ENCODE data around the gene XPR1. TPM values are rescaled to one million over a fixed set of nuclear protein-coding genes. Genes with fewer than 3 reads are reported as not detected.

XPR1 gene
- total RNA-seq, 1 experiment from 2014 or later, result 19.9 TPM

DNA sequence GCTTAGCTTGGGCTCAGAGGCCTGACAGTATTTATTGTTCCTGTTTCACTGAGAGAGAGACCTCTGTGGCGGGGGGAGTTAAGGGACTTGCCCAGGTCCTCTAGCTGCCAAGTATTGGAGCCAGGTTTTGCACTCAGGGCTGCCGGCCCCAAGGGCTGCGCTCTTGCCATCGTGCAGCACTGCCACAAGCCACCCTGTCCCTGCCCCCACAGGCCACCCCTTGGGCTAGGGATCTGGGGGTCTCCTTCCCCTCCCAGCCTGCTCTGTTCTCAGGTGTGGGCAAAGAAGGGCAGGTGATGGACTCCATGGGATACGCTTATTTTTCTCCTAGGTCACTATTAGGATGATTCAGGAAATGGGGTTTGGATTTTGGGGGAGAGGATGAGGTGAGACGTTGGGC lies 289.6 kb downstream of the XPR1 start:
- CTCF ChIA-PET, result interaction anchor here (1.0 to 1.3 kb wide), 2 partner anchors 37 to 406 kb away, joined by 4 read pairs; no protein-coding TSS in a partner anchor
- Histone ChIP-seq H3K79me2 (ENCODE audit: insufficient read depth, low read length) (no peaks in the 10 kb centered on the region), H3K9ac (ENCODE audit: low read length) (no peak overlapping the region), H3K9me2 (ENCODE audit: insufficient read depth) (no peaks in the 10 kb centered on the region), H4K20me1 (ENCODE audit: insufficient read depth) (no peaks in the 10 kb centered on the region), H3K27me3 (ENCODE audit: insufficient read depth, low read length) (no peaks in the 10 kb centered on the region), H3K4me1 (ENCODE audit: control insufficient read depth in 1 of 2, insufficient read depth in 2 of 2, low read length in 2 of 2) (no peaks in the 10 kb centered on the region), H3K4me3 (replicated peaks in 1 of 2; ENCODE audit: low read depth in 1 of 2, low read length in 2 of 2) (no peak overlapping the region), H3K9me3 (ENCODE audit: control insufficient read depth in 1 of 2, insufficient read depth in 1 of 2, low read depth in 1 of 2, low read length in 2 of 2) (no peaks in the 10 kb centered on the region), H3K36me3 (ENCODE audit: control insufficient read depth in 1 of 2, insufficient read depth in 2 of 2, low read length in 2 of 2) (no peaks in the 10 kb centered on the region), H3K4me2 (ENCODE audit: low read length) (no peak overlapping the region), H2AFZ (ENCODE audit: low read depth, low read length, poor library complexity, severe bottlenecking) (no peak overlapping the region), H3K27ac (ENCODE audit: low read depth, low read length) (no peak overlapping the region)
- POLR2A ChIA-PET, result no interaction called here
- DNase-seq (ENCODE audit: low read depth, low spot score) (no peak), ATAC-seq (no peak)
- RAD21 ChIA-PET (ENCODE audit: low non-redundant PET in 1 of 2, low total read pairs in 2 of 2, uncharacterized antibody in 2 of 2, unreplicated experiment in 2 of 2), result interaction anchor here in 1 of 2 experiments (1.0 kb wide), 1 partner anchor 40 kb away, joined by 3 read pairs; no protein-coding TSS in a partner anchor
- BruUV-seq (replicated peaks), result no TSS peak
- TF ChIP-seq FOSL1 (IDR thresholded peaks at IDR 0.05; ENCODE audit: low read depth) (no peak), ZNF274 (IDR thresholded peaks at IDR 0.05; ENCODE audit: low read depth, low read length) (no peak), POLR2AphosphoS5 (IDR thresholded peaks at IDR 0.05; ENCODE audit: low read depth, low read length) (no peak), ELF1 (IDR thresholded peaks at IDR 0.05; ENCODE audit: borderline replicate concordance, low read depth) (no peak), EGR1 (IDR thresholded peaks at IDR 0.05; ENCODE audit: low read depth) (no peak), YY1 (IDR thresholded peaks at IDR 0.05; ENCODE audit: extremely low read depth, insufficient replicate concordance, low read depth, low read length) (no peak), SP1 (IDR thresholded peaks at IDR 0.05; ENCODE audit: low read depth) (no peak), CEBPB (IDR thresholded peaks at IDR 0.05; ENCODE audit: low read depth) (no peak), CBX3 (IDR thresholded peaks at IDR 0.05; ENCODE audit: low read depth) (no peak), EZH2phosphoT487 (IDR thresholded peaks at IDR 0.05; ENCODE audit: borderline replicate concordance) (no peak), SIN3A (IDR thresholded peaks at IDR 0.05; ENCODE audit: low read depth) (no peak)
- TF ChIP-seq, protein P1, sequence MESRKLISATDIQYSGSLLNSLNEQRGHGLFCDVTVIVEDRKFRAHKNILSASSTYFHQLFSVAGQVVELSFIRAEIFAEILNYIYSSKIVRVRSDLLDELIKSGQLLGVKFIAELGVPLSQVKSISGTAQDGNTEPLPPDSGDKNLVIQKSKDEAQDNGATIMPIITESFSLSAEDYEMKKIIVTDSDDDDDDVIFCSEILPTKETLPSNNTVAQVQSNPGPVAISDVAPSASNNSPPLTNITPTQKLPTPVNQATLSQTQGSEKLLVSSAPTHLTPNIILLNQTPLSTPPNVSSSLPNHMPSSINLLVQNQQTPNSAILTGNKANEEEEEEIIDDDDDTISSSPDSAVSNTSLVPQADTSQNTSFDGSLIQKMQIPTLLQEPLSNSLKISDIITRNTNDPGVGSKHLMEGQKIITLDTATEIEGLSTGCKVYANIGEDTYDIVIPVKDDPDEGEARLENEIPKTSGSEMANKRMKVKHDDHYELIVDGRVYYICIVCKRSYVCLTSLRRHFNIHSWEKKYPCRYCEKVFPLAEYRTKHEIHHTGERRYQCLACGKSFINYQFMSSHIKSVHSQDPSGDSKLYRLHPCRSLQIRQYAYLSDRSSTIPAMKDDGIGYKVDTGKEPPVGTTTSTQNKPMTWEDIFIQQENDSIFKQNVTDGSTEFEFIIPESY (IDR thresholded peaks at IDR 0.05; ENCODE audit: extremely low read depth, insufficient replicate concordance, low read length), result no peak
- TF ChIP-seq, protein P2, sequence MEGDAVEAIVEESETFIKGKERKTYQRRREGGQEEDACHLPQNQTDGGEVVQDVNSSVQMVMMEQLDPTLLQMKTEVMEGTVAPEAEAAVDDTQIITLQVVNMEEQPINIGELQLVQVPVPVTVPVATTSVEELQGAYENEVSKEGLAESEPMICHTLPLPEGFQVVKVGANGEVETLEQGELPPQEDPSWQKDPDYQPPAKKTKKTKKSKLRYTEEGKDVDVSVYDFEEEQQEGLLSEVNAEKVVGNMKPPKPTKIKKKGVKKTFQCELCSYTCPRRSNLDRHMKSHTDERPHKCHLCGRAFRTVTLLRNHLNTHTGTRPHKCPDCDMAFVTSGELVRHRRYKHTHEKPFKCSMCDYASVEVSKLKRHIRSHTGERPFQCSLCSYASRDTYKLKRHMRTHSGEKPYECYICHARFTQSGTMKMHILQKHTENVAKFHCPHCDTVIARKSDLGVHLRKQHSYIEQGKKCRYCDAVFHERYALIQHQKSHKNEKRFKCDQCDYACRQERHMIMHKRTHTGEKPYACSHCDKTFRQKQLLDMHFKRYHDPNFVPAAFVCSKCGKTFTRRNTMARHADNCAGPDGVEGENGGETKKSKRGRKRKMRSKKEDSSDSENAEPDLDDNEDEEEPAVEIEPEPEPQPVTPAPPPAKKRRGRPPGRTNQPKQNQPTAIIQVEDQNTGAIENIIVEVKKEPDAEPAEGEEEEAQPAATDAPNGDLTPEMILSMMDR (IDR thresholded peaks at IDR 0.05 in 2 of 3, conservative IDR thresholded peaks at IDR 0.05 in 1 of 3; ENCODE audit: borderline replicate concordance in 1 of 3, insufficient read depth in 1 of 3, low read depth in 2 of 3, low read length in 2 of 3), result no peak
- TF ChIP-seq, protein P3, sequence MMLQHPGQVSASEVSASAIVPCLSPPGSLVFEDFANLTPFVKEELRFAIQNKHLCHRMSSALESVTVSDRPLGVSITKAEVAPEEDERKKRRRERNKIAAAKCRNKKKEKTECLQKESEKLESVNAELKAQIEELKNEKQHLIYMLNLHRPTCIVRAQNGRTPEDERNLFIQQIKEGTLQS (IDR thresholded peaks at IDR 0.05), result no peak
- TF ChIP-seq, protein P4, sequence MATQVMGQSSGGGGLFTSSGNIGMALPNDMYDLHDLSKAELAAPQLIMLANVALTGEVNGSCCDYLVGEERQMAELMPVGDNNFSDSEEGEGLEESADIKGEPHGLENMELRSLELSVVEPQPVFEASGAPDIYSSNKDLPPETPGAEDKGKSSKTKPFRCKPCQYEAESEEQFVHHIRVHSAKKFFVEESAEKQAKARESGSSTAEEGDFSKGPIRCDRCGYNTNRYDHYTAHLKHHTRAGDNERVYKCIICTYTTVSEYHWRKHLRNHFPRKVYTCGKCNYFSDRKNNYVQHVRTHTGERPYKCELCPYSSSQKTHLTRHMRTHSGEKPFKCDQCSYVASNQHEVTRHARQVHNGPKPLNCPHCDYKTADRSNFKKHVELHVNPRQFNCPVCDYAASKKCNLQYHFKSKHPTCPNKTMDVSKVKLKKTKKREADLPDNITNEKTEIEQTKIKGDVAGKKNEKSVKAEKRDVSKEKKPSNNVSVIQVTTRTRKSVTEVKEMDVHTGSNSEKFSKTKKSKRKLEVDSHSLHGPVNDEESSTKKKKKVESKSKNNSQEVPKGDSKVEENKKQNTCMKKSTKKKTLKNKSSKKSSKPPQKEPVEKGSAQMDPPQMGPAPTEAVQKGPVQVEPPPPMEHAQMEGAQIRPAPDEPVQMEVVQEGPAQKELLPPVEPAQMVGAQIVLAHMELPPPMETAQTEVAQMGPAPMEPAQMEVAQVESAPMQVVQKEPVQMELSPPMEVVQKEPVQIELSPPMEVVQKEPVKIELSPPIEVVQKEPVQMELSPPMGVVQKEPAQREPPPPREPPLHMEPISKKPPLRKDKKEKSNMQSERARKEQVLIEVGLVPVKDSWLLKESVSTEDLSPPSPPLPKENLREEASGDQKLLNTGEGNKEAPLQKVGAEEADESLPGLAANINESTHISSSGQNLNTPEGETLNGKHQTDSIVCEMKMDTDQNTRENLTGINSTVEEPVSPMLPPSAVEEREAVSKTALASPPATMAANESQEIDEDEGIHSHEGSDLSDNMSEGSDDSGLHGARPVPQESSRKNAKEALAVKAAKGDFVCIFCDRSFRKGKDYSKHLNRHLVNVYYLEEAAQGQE (IDR thresholded peaks at IDR 0.05; ENCODE audit: low read depth), result no peak
- intact Hi-C loops (cut with micrococcal nuclease), result no loop called here

All from HCT116 (cell line).